ENCODE measurements around the gene RIC8B. TPM values are rescaled to one million over a fixed set of nuclear protein-coding genes. Genes with fewer than 3 reads are reported as not detected.

RIC8B gene
- polyA plus RNA-seq, 3 donors = 2.7 to 3.8 (median 2.7) TPM

DNA sequence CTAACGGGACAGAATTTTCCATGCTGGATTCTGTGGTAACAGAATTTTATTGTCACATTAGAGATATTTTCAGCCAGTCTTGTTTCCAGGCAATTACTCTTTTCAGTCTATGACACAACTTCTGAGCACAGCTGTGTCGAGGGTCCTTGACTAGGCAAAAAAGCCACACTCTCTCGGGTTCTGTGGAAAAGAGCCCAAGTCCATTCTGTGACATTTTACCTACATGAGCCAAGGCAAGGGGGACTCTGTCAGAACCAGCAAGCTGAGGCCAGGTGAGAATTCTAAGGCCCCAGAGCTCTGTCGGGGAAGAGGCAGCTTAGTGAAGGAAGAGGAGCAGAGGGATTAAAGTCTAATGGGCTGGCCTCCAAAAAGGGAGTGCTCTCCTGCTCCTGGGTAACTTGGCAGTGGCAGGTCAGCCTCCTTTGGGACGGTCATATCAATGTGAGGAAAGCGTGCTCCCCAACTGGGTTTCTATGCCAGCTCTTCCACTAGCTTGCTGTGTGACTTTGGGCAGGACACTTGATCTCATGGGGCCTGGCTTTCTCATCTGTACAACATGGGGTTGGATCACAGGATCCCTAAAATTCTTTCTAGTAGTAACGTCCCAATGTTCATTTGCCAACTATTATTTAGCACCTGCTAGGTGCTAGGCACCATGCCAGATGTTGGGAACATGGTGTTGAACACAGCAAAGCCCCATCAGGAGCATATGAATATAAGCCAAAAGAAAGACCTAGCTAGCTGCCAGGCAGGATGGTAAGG, 16.0 kb upstream of the RIC8B start:
- no peak overlapping the region for H3K4me3 ChIP-seq (replicated peaks in 1 of 3; ENCODE audit: low read depth in 2 of 3, low read length in 3 of 3)
- TF ChIP-seq, protein P1, sequence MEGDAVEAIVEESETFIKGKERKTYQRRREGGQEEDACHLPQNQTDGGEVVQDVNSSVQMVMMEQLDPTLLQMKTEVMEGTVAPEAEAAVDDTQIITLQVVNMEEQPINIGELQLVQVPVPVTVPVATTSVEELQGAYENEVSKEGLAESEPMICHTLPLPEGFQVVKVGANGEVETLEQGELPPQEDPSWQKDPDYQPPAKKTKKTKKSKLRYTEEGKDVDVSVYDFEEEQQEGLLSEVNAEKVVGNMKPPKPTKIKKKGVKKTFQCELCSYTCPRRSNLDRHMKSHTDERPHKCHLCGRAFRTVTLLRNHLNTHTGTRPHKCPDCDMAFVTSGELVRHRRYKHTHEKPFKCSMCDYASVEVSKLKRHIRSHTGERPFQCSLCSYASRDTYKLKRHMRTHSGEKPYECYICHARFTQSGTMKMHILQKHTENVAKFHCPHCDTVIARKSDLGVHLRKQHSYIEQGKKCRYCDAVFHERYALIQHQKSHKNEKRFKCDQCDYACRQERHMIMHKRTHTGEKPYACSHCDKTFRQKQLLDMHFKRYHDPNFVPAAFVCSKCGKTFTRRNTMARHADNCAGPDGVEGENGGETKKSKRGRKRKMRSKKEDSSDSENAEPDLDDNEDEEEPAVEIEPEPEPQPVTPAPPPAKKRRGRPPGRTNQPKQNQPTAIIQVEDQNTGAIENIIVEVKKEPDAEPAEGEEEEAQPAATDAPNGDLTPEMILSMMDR (IDR thresholded peaks at IDR 0.05) = no peak
- Mint-ChIP-seq H3K27me3 (ENCODE audit: low read depth in 3 of 3) (peaks cover 4 to 8% (median 8%) of the 10 kb centered on the region in 3 donors), H3K4me3 (no peak overlapping the region), H3K27ac (no peak overlapping the region), H3K9me3 (peaks cover 0 to 2% (median 0%) of the 10 kb centered on the region in 7 donors), H3K36me3 (no peaks in the 10 kb centered on the region), H3K4me1 (peaks cover 14% of the 10 kb centered on the region)
- DNase-seq = no peak
- no peaks in the 10 kb centered on the region for H4K20me1 ChIP-seq (ENCODE audit: insufficient read depth, low read length)
- H3K4me1 ChIP-seq (ENCODE audit: control insufficient read depth in 1 of 2, insufficient read depth in 2 of 2, low read length in 2 of 2) = peaks cover 12 to 13% of the 10 kb centered on the region in 2 donors
- H3K9ac ChIP-seq (ENCODE audit: insufficient read depth, low read length, poor library complexity, severe bottlenecking) = no peak overlapping the region
- no peaks in the 10 kb centered on the region for H3K79me2 ChIP-seq (ENCODE audit: insufficient read depth, low read length)
- H3K27ac ChIP-seq (ENCODE audit: low read depth in 1 of 2, low read length in 2 of 2) = no peak overlapping the region
- H3K27me3 ChIP-seq (ENCODE audit: control insufficient read depth in 2 of 2, insufficient read depth in 2 of 2, low read length in 2 of 2) = no peaks in the 10 kb centered on the region
- no peaks in the 10 kb centered on the region for H3K9me3 ChIP-seq (replicated peaks in 1 of 2; ENCODE audit: control insufficient read depth in 1 of 2, insufficient read depth in 1 of 2, low read length in 2 of 2)
- WGBS (ENCODE audit: insufficient coverage) = 100% methylated on average over 6 of the region's 7 CpGs
- H3K36me3 ChIP-seq (replicated peaks in 1 of 2; ENCODE audit: control insufficient read depth in 1 of 2, insufficient read depth in 2 of 2, low read length in 2 of 2) = no peaks in the 10 kb centered on the region
- no peak overlapping the region for H3K4me2 ChIP-seq (replicated peaks; ENCODE audit: extremely low read depth, low read length, poor library complexity, severe bottlenecking)
- H2AFZ ChIP-seq (ENCODE audit: insufficient read depth, low read depth, low read length, poor library complexity, severe bottlenecking) = no peak overlapping the region
- intact Hi-C loops (cut with micrococcal nuclease) = no loop called here

DNA sequence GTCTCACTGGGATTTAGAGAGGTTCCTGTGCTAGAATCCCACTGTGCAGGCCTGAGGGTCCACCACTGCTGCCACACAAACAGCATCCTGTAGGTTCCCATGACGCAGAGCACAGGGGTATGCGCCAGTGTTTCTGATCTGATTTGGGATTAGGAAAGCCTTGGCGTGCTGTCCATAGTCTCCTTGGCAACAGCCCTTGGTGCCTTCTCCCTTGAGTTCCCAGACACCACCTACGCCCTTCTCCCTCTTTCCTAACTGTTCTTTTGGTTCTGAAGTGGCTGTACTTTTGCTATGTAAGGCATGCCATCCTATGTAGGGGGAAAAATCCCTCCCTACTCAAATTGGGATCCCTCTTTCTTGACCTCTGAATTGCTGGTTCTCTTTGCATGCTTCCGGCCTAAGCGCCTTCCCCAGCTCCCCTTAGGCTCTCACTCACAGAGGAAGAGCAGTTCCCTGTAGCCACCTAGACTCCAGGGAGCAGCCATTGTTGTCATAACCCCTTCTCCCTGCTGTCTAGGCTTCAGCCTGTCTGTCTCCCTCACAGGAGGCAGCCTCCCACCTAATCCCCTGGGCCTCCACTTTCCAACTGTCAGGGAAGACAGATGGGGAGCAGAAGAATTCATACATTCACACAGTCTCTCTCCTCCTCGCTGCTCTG, 14.8 kb upstream of the RIC8B start:
- no peak for DNase-seq
- H3K27me3 ChIP-seq (ENCODE audit: control insufficient read depth in 2 of 2, insufficient read depth in 2 of 2, low read length in 2 of 2) = no peaks in the 10 kb centered on the region
- peak overlapping the region; percentile 24 for H3K4me2 ChIP-seq (replicated peaks; ENCODE audit: extremely low read depth, low read length, poor library complexity, severe bottlenecking)
- H3K9ac ChIP-seq (ENCODE audit: insufficient read depth, low read length, poor library complexity, severe bottlenecking) = no peak overlapping the region
- TF ChIP-seq, protein P1 (IDR thresholded peaks at IDR 0.05) = no peak
- no peak overlapping the region for H3K4me3 ChIP-seq (replicated peaks in 1 of 3; ENCODE audit: low read depth in 2 of 3, low read length in 3 of 3)
- peak overlapping the region; percentile 60 for H2AFZ ChIP-seq (ENCODE audit: insufficient read depth, low read depth, low read length, poor library complexity, severe bottlenecking)
- H3K36me3 ChIP-seq (replicated peaks in 1 of 2; ENCODE audit: control insufficient read depth in 1 of 2, insufficient read depth in 2 of 2, low read length in 2 of 2) = no peaks in the 10 kb centered on the region
- no peaks in the 10 kb centered on the region for H3K36me3 Mint-ChIP-seq
- H3K4me1 ChIP-seq (ENCODE audit: control insufficient read depth in 1 of 2, insufficient read depth in 2 of 2, low read length in 2 of 2) = peaks cover 12 to 13% of the 10 kb centered on the region in 2 donors
- 86% methylated on average over 5 of the region's 7 CpGs for WGBS (ENCODE audit: insufficient coverage)
- no peaks in the 10 kb centered on the region for H3K79me2 ChIP-seq (ENCODE audit: insufficient read depth, low read length)
- H4K20me1 ChIP-seq (ENCODE audit: insufficient read depth, low read length) = no peaks in the 10 kb centered on the region
- peaks cover 0 to 2% (median 0%) of the 10 kb centered on the region in 7 donors for H3K9me3 Mint-ChIP-seq
- H3K4me3 Mint-ChIP-seq = peak overlapping the region in 1 of 2 donors; percentile 77
- intact Hi-C loops (cut with micrococcal nuclease) = no loop called here
- H3K4me1 Mint-ChIP-seq = peaks cover 14% of the 10 kb centered on the region
- no peaks in the 10 kb centered on the region for H3K9me3 ChIP-seq (replicated peaks in 1 of 2; ENCODE audit: control insufficient read depth in 1 of 2, insufficient read depth in 1 of 2, low read length in 2 of 2)
- peaks cover 4 to 10% (median 5%) of the 10 kb centered on the region in 3 donors for H3K27me3 Mint-ChIP-seq (ENCODE audit: low read depth in 3 of 3)
- no peak overlapping the region for H3K27ac ChIP-seq (ENCODE audit: low read depth in 1 of 2, low read length in 2 of 2)
- H3K27ac Mint-ChIP-seq = peak overlapping the region in 6 of 7 donors; percentile 6 to 75 (median 53)

All from CD14-positive monocyte (primary cell).